COR-L47 (cell line): ENCODE results near the gene REXO1.
"Not testable (repeated sequence)": the region's sequence is repeated elsewhere in the genome, so short reads cannot be mapped to it uniquely, and the experiment has no call there.

Source experiments
- DNase-seq: peaks from one replicate; lab custom pipeline; 2025; lab: John Stamatoyannopoulos, UW

Gene REXO1

DNA sequence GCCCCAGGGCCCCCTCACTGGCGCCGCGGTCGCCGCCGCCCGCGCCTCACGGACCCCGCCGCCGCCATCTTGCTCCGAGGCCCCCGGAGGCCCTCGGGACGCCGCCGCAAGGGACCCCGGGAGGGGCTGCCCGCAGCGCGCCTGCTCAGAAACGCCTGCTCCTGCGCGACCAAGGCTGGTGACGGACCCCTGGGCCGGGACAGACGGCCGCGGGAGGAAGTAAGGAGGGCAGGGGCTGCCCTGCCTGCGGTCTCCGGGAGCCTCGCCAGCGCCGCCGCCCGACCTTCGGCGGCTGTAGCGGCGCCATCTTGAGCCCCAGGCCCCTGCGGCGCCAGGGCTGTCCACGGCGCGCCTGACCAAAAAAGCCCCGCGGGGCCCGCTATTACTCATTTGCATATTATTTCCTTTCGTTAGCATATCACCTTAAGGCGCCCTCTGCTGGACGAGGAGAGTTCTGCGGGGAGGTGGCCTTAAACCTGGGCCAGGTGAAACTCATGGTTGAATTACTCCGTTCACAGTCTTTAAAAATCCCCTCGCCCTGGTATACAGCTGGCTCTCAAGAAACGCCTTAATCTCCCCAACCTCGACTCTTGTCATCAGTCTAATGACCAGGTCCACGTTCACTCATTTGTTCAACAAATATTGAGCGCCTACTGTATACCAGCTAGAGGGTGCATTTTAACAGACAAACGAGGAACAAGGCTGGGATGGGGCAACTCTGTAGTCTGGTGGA, at the start of gene REXO1:
REXO1 (minus strand) TSS at position 85 of the 733 bp plus-strand sequence. CDS start 125 bp downstream, outside the sequence.
- DNase-seq: peak; percentile 92

DNA sequence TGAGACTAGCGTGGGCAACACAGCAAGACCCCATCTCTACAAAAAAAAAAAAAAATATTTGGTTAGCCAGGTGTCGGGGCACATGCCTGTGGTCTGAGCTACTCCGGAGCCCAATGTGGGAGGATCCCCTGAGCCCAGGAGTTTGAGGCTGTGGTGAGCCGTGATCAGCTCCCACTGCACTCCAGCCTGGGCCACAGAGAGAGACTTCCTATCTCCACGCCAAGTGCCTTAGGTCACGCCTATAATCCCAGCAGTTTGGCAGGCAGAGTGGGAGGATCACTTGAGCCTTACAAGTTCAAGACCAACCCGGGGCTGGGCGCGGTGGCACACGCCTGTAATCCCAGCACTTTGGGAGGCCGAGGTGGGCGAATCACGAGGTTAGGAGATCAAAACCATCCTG, 48.2 kb upstream of the REXO1 start:
- DNase-seq: no peak

DNA sequence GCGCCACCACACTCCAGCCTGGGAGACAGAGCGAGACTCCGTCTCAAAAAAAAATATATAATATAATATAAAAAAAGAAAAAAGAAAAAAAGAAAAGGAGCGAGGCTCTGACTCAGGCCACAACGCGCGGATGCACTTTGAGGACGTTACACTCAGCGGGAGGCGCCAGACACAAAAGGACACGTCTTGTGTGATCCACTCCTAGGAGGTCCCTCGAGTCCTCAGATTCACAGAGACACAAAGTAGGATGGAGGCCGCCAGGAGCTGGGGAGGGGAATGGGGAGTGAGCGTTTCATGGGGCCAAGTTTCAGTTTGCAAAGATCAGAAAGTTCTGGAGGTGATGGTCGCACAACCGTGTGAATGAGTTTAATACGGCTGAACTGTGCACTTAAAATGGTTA, 45.5 kb upstream of the REXO1 start:
- DNase-seq: no peak

- no peak for DNase-seq
Observed at GRCh38 chr19:1889907-1890306, 41.6 kb upstream of the REXO1 start.

DNA sequence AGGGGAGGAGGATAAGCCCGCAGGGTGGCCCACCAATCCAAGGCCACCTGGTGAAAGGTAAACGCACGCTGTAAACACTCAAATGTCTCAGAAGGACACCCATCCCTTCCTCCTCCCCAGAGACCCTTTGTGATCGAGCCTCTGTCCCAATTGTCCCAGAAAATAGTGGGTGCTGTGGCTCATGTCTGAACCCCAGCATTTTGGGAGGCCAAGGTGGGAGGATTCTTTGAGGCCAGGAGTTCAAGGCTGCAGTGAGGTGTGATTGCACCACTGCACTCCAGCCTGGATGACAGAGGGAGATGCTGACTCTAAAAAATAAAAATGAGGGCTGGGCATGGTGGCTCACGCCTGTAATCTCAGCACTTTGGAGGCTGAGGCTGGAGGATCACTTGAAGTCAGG, 40.1 kb upstream of the REXO1 start:
- DNase-seq: no peak

- not testable (repeated sequence) for DNase-seq
Observed at GRCh38 chr19:1886360-1886759, 38.1 kb upstream of the REXO1 start.

GRCh38 chr19:1885398-1886119, 37.3 kb upstream of the REXO1 start, which contains the start of gene ABHD17A:
Gene ABHD17A (minus strand): TSS chr19:1885496. CDS start chr19:1881566, 3,930 bp downstream.
- peak; percentile 91 for DNase-seq

GRCh38 chr19:1884719-1885334, 36.5 kb upstream of the REXO1 start:
- DNase-seq: no peak

DNA sequence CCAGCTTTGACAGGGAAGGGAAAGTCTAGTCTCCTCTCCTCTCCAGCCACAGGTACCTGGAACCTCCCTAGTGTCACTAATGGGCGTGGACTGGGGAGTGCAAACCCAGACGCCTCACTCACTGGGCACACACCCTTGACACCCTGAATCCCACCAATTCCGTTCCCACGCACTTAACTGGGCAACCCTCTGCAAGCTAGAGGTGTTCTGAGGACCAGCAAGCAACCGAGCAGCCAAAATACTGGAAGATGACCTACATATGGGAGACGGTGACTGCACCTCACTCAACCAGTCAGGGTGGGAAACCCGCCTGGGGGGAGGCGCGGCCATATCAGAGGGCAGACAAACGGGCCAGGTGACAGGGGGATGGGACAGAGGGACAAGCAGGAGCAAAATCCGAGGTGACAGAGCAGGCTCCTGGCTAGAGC, 36.0 kb upstream of the REXO1 start:
- DNase-seq: no peak

GRCh38 chr19:1883784-1884183, 35.5 kb upstream of the REXO1 start:
- no peak for DNase-seq

DNA sequence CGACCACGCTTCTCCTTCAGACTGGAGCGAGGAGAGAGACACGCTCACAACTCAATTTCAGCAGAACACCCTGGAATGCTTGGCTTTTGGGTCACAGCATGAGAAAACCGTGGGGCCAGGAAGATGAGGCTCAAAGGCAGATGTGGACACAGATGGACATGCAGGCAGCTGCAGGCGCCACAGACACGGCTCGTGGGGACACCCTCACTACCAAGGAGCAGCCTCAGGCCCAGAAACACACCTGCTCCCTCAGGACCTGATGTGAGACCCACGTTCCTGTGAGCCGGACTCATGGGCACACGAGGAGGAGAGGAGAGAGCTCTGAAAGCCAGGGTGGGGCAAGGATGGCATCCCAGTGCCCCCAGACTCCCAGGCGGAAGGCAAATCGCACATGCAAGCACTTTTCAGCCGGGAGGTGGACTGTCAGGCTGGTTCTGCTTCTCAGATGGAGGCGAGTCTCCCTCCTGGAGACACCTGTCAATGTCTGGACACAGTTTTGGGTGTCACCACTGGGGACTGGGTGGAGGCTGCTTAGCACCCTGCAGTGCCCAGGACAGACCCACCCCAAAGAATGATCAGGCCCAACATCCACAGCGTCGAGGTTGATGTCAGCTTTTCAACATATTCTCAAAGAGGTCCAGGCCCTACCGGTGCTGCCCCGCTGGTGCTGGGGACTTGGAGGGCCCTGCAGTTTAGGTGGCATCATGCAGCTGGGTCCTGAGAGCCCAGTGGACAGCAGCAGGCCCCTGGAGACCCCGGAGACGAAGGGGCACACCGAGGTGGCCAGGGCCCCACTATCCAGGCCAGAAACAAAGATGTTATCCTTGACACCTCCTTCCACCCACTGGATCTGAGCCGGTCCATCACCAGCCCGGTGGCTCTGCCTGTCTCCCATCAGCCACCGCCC, 34.8 kb upstream of the REXO1 start:
- DNase-seq: no peak

GRCh38 chr19:1882089-1882785, 34.0 kb upstream of the REXO1 start:
- no peak for DNase-seq

GRCh38 chr19:1881393-1882088, 33.3 kb upstream of the REXO1 start:
- not testable (repeated sequence) for DNase-seq

DNA sequence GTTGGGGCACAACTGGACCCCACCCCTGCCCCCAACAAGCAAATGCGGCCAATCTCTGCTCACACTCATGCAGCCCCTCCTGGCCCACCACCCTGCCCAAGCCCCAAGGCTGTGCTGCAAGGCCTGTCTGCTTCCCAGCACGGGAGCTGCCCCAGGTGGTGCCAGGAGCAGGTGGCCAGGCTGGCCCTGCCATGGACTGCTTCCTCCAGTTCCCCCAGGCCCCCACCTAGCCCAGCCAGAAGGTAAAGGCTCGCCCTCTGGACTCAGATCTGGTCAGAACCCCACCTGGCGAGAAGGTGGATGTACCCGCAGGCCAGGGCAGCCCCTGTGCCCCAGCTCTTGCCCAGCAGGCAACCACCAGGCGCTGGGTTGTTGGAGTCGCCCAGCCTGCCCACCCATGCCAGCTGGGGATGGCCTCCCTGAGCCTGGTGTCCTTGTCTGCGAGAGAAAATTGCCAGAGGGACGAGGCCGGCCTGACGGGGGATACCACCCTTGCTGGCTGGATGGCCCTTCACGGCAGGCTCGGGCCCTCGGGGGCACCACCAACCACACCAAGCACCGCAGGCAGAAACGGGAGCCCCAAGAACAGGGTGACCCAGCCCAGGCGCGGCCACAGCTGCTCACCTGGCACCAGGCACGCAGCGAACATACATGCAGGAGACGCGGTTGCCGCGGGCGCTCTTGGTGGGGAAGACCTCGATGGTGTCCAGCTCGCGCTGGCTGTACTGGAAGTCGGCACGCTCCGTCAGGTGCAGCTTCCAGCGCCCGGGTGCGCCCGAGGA, 32.5 kb upstream of the REXO1 start:
- DNase-seq: no peak

DNA sequence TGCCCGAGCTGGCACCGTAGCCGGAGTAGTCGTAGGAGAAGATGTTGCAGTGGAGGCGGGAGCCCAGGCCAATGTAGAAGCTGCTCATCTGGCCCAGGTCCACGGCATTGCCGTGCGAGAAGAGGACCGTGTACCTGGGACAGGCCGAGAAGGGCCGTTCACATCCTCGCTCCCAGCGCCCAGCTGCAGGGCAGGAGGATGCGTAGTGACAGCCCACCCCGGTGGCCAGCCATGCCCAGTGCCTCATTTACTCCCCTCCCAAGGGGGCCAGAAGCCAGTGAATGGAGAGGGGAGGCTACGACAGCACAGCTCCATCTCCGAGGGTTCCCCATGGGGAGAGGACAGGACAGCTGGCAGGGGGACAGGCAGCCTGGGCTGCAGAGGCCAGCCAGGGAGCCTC, 31.7 kb upstream of the REXO1 start:
- not testable (repeated sequence) for DNase-seq

- DNase-seq: not testable (repeated sequence)
Observed at GRCh38 chr19:1878583-1878982, 30.3 kb upstream of the REXO1 start.

GRCh38 chr19:1877280-1877660, 29.0 kb upstream of the REXO1 start:
- not testable (repeated sequence) for DNase-seq

GRCh38 chr19:1876496-1877279, 28.4 kb upstream of the REXO1 start:
- not testable (repeated sequence) for DNase-seq
